ENCODE measurements around the gene CREB5.
"Not testable (repeated sequence)": the region's sequence is repeated elsewhere in the genome, so short reads cannot be mapped to it uniquely, and the experiment has no call there.

Gene CREB5

GRCh38 chr7:28779954-28780353 is 367.6 kb downstream of the CREB5 start:
- no peak for DNase-seq (ENCODE audit: low read depth)

GRCh38 chr7:28782362-28782761 is 370.0 kb downstream of the CREB5 start:
- DNase-seq (ENCODE audit: low read depth): no peak

GRCh38 chr7:28784171-28784902 is 372.0 kb downstream of the CREB5 start:
- no peak for DNase-seq (ENCODE audit: low read depth)

- DNase-seq (ENCODE audit: low read depth): no peak
Observed at GRCh38 chr7:28785041-28785995, 373.0 kb downstream of the CREB5 start.

GRCh38 chr7:28786156-28786555 is 373.8 kb downstream of the CREB5 start:
- DNase-seq (ENCODE audit: low read depth): not testable (repeated sequence)

GRCh38 chr7:28787106-28787505 is 374.8 kb downstream of the CREB5 start:
- DNase-seq (ENCODE audit: low read depth): no peak

GRCh38 chr7:28790467-28790866 is 378.1 kb downstream of the CREB5 start:
- no peak for DNase-seq (ENCODE audit: low read depth)

GRCh38 chr7:28792858-28793257 is 380.5 kb downstream of the CREB5 start:
- DNase-seq (ENCODE audit: low read depth): no peak

GRCh38 chr7:28793381-28794085 is 381.2 kb downstream of the CREB5 start:
- no peak for DNase-seq (ENCODE audit: low read depth)

GRCh38 chr7:28798274-28798673 is 386.0 kb downstream of the CREB5 start:
- no peak for DNase-seq (ENCODE audit: low read depth)

GRCh38 chr7:28799619-28800018 is 387.3 kb downstream of the CREB5 start:
- no peak for DNase-seq (ENCODE audit: low read depth)

GRCh38 chr7:28800150-28800549 is 387.8 kb downstream of the CREB5 start:
- DNase-seq (ENCODE audit: low read depth): no peak

- DNase-seq (ENCODE audit: low read depth): no peak
Observed at GRCh38 chr7:28802450-28802849, 390.1 kb downstream of the CREB5 start.

- no peak for DNase-seq (ENCODE audit: low read depth)
Observed at GRCh38 chr7:28804157-28804556, 391.8 kb downstream of the CREB5 start.

- no peak for DNase-seq (ENCODE audit: low read depth)
Observed at GRCh38 chr7:28804990-28805389, 392.7 kb downstream of the CREB5 start.

GRCh38 chr7:28806841-28807240 is 394.5 kb downstream of the CREB5 start:
- DNase-seq (ENCODE audit: low read depth): no peak

GRCh38 chr7:28807396-28807994 is 395.2 kb downstream of the CREB5 start:
- no peak for DNase-seq (ENCODE audit: low read depth)

- DNase-seq (ENCODE audit: low read depth): no peak
Observed at GRCh38 chr7:28808796-28809533, 396.6 kb downstream of the CREB5 start.

GRCh38 chr7:28811008-28811407 is 398.7 kb downstream of the CREB5 start:
- no peak for DNase-seq (ENCODE audit: low read depth)

GRCh38 chr7:28811701-28812430 is 399.5 kb downstream of the CREB5 start:
- DNase-seq (ENCODE audit: low read depth): no peak

GRCh38 chr7:28812616-28813015 is 400.3 kb downstream of the CREB5 start:
- DNase-seq (ENCODE audit: low read depth): no peak

Measured in activated gamma-delta T cell treated with anti-CD3 and anti-CD28 coated beads, Interleukin-2, amount 50 U/mL, for 16 hours (primary cell).